HCT116 (cell line): ENCODE measurements around the gene TNRC6B. TPM values are rescaled to one million over a fixed set of nuclear protein-coding genes. Genes with fewer than 3 reads are reported as not detected.

Source experiments
- ATAC-seq: fragments of 200-7000 bp; cut with Tn5 transposase; 2 replicates; pipeline ENCODE4 v1.9.1; 2020; ENCODE audit warnings: mild to moderate bottlenecking, moderate library complexity
- BruUV-seq: library from RNA; stranded (reverse); fragments of 400-500 nt; replicated peaks from 2 replicates; lab custom pipeline; 2021; lab: Mats Ljungman, UMichigan
- CTCF ChIA-PET: fragments of 300-600 bp; sonication (Branson Sonifier 250); formaldehyde crosslinking; loops from one replicate; lab custom pipeline; 2021; ENCODE audit warnings: antibody characterized with exemption; lab: Charles Lee
- POLR2A ChIA-PET: fragments of 300-600, 350-600 bp; sonication (Branson Sonifier 250); formaldehyde crosslinking; loops from one replicate; lab custom pipeline; 2021; ENCODE audit warnings: antibody characterized with exemption; lab: Charles Lee
- RAD21 ChIA-PET, 2 experiments: fragments of 300-600 bp; sonication (Branson Sonifier 250); formaldehyde crosslinking; loops; one replicate each; lab custom pipeline; 2023; ENCODE audit warnings: low total read pairs in 2 of 2; ENCODE audit not compliant: uncharacterized antibody in 2 of 2, unreplicated experiment in 2 of 2, low non-redundant PET in 1 of 2; lab: Charles Lee
- DNase-seq: peaks from one replicate; pipeline ENCODE4 v3.0.0-alpha.2; 2010; ENCODE audit warnings: low read depth, low spot score
- H2AFZ ChIP-seq: fragments of 200-600 bp; shearing (Covaris generic), sonication (generic); 2 replicates; pipeline ENCODE4 v1.6.1; 2017; ENCODE audit warnings: low read depth, mixed run types, mixed read lengths, antibody characterized with exemption, low read length; ENCODE audit not compliant: poor library complexity, severe bottlenecking
- H3K27ac ChIP-seq: 2 replicates; pipeline ENCODE4 v1.5.1; 2012; ENCODE audit warnings: low read depth, low read length
- H3K27me3 ChIP-seq: fragments of 200-600 bp; sonication (generic); 2 replicates; pipeline ENCODE4 v1.6.1; 2016; ENCODE audit warnings: mixed run types, low read length, mixed read lengths; ENCODE audit not compliant: insufficient read depth
- H3K36me3 ChIP-seq, 2 experiments: fragments of 200-500 bp in 1 of 2; fragments of 200-600 bp in 1 of 2; sonication (Bioruptor generic) in 1 of 2; sonication (generic) in 1 of 2; 2 replicates each; pipeline versions ENCODE4 v1.5.1 to v1.6.1; 2014 to 2016; ENCODE audit warnings: low read length in 2 of 2, inconsistent platforms in 1 of 2, mixed read lengths in 1 of 2, mixed run types in 1 of 2; ENCODE audit not compliant: insufficient read depth in 2 of 2, control insufficient read depth in 1 of 2
- H3K4me1 ChIP-seq, 2 experiments: fragments of 200-600 bp in 1 of 2; sonication (generic) in 1 of 2; 2 replicates each; pipeline versions ENCODE4 v1.5.1 to v1.6.1; 2012 to 2017; ENCODE audit warnings: low read length in 2 of 2, inconsistent platforms in 1 of 2, mild to moderate bottlenecking in 1 of 2, mixed read lengths in 1 of 2, mixed run types in 1 of 2, moderate library complexity in 1 of 2; ENCODE audit not compliant: insufficient read depth in 2 of 2, control insufficient read depth in 1 of 2
- H3K4me2 ChIP-seq: fragments of 200-600 bp; sonication (generic); 2 replicates; pipeline ENCODE4 v1.6.1; 2017; ENCODE audit warnings: mixed run types, low read length, mixed read lengths
- H3K4me3 ChIP-seq, 2 experiments: fragments of 200-600 bp in 1 of 2; sonication (generic) in 1 of 2; replicated peaks in 1 of 2; 2 replicates each; pipeline ENCODE4 v1.5.1; 2011 to 2016; ENCODE audit warnings: low read length in 2 of 2, control low read depth in 1 of 2, low read depth in 1 of 2, mild to moderate bottlenecking in 1 of 2, mixed read lengths in 1 of 2, mixed run types in 1 of 2
- H3K79me2 ChIP-seq: fragments of 200-600 bp; sonication (generic); 2 replicates; pipeline ENCODE4 v1.6.1; 2017; ENCODE audit warnings: mild to moderate bottlenecking, mixed run types, low read length, moderate library complexity, mixed read lengths; ENCODE audit not compliant: insufficient read depth
- H3K9ac ChIP-seq: fragments of 200-600 bp; sonication (generic); 2 replicates; pipeline ENCODE4 v1.6.1; 2016; ENCODE audit warnings: low read length, mixed read lengths
- H3K9me2 ChIP-seq: fragments of 200-600 bp; sonication (generic), shearing (Covaris generic); 2 replicates; pipeline ENCODE4 v1.6.1; 2017; ENCODE audit warnings: mixed run types, mild to moderate bottlenecking, moderate library complexity; ENCODE audit not compliant: insufficient read depth
- H3K9me3 ChIP-seq, 2 experiments: fragments of 200-500 bp in 1 of 2; fragments of 200-600 bp in 1 of 2; sonication (Bioruptor generic) in 1 of 2; sonication (generic) in 1 of 2; 2 replicates each; pipeline ENCODE4 v1.6.1; 2014 to 2017; ENCODE audit warnings: low read length in 2 of 2, mixed read lengths in 2 of 2, inconsistent platforms in 1 of 2, low read depth in 1 of 2, mild to moderate bottlenecking in 1 of 2, mixed run types in 1 of 2, moderate library complexity in 1 of 2; ENCODE audit not compliant: control insufficient read depth in 1 of 2, insufficient read depth in 1 of 2
- H4K20me1 ChIP-seq: fragments of 200-600 bp; sonication (generic), shearing (Covaris generic); 2 replicates; pipeline ENCODE4 v1.6.1; 2017; ENCODE audit warnings: mixed run types, mild to moderate bottlenecking, moderate library complexity; ENCODE audit not compliant: insufficient read depth
- POLR2AphosphoS5 ChIP-seq: IDR thresholded peaks from 2 replicates; pipeline ENCODE4 v1.6.1; 2011; ENCODE audit warnings: mild to moderate bottlenecking, low read depth, low read length, moderate library complexity
- YY1 ChIP-seq: IDR thresholded peaks from 2 replicates; pipeline ENCODE4 v1.6.1; 2011; ENCODE audit warnings: low read length, low read depth, moderate library complexity, mild to moderate bottlenecking; ENCODE audit not compliant: insufficient replicate concordance; ENCODE audit errors: extremely low read depth
- ZFX ChIP-seq: fragments of 450-650 bp; IDR thresholded peaks from 2 replicates; pipeline ENCODE4 v1.6.1; 2017
- intact Hi-C: fragments of 100-400 bp; cut with micrococcal nuclease; formaldehyde crosslinking; loops from 2 replicates; pipeline ENCODE4 v1.10.0; 2022
- total RNA-seq: library from RNA; stranded (reverse); gene quantifications from one replicate; pipeline ENCODE4 v1.2.1, GENCODE V29; 2021; ENCODE audit not compliant: unreplicated experiment
- TF ChIP-seq, protein P1 (sequence below): IDR thresholded peaks from 2 replicates; pipeline ENCODE4 v1.6.1; 2011; ENCODE audit warnings: mild to moderate bottlenecking, low read length, moderate library complexity; ENCODE audit not compliant: insufficient replicate concordance; ENCODE audit errors: extremely low read depth
- TF ChIP-seq, protein P2 (sequence below), 3 experiments: fragments of 200-600 bp in 1 of 3; sonication (generic) in 1 of 3; IDR thresholded peaks in 2 of 3; conservative IDR thresholded peaks in 1 of 3; 2 replicates each; pipeline ENCODE4 v1.5.1; 2012 to 2017; ENCODE audit warnings: low read depth in 2 of 3, low read length in 2 of 3, antibody characterized with exemption in 1 of 3, borderline replicate concordance in 1 of 3, control low read depth in 1 of 3, mild to moderate bottlenecking in 1 of 3, mixed read lengths in 1 of 3, mixed run types in 1 of 3, moderate library complexity in 1 of 3; ENCODE audit not compliant: insufficient read depth in 1 of 3

The TNRC6B gene
- total RNA-seq, 1 experiment from 2014 or later, result 29.8 TPM

DNA sequence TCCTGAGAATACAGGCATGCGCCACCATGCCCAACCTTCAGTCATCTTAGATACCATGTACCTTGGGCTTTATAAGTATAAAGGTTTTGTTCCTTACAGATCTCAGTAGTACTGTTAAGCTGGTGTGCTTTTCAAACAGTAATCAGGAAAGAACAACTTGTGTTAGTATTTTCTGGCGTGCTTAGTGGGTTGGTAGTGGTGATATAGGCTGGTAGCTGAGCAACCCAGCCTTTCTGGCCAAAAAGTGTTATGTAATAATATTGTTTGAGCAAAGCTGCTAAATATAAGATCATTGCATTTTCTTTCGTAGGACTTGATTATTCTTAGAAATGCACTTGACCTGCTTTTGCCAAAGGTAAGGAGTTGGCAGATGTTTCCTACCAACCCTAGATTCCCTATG lies 175.0 kb downstream of the TNRC6B start:
- peaks cover 29 to 36% of the 10 kb centered on the region in 2 experiments; a peak in 3 of 4 replicates for H3K36me3 ChIP-seq
- intact Hi-C loops, result no loop called here
- BruUV-seq, result no TSS peak
- TF ChIP-seq, protein P1, sequence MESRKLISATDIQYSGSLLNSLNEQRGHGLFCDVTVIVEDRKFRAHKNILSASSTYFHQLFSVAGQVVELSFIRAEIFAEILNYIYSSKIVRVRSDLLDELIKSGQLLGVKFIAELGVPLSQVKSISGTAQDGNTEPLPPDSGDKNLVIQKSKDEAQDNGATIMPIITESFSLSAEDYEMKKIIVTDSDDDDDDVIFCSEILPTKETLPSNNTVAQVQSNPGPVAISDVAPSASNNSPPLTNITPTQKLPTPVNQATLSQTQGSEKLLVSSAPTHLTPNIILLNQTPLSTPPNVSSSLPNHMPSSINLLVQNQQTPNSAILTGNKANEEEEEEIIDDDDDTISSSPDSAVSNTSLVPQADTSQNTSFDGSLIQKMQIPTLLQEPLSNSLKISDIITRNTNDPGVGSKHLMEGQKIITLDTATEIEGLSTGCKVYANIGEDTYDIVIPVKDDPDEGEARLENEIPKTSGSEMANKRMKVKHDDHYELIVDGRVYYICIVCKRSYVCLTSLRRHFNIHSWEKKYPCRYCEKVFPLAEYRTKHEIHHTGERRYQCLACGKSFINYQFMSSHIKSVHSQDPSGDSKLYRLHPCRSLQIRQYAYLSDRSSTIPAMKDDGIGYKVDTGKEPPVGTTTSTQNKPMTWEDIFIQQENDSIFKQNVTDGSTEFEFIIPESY, result no peak
- no peak for TF ChIP-seq YY1
- TF ChIP-seq ZFX, result no peak
- TF ChIP-seq POLR2AphosphoS5, result no peak
- TF ChIP-seq, protein P2, sequence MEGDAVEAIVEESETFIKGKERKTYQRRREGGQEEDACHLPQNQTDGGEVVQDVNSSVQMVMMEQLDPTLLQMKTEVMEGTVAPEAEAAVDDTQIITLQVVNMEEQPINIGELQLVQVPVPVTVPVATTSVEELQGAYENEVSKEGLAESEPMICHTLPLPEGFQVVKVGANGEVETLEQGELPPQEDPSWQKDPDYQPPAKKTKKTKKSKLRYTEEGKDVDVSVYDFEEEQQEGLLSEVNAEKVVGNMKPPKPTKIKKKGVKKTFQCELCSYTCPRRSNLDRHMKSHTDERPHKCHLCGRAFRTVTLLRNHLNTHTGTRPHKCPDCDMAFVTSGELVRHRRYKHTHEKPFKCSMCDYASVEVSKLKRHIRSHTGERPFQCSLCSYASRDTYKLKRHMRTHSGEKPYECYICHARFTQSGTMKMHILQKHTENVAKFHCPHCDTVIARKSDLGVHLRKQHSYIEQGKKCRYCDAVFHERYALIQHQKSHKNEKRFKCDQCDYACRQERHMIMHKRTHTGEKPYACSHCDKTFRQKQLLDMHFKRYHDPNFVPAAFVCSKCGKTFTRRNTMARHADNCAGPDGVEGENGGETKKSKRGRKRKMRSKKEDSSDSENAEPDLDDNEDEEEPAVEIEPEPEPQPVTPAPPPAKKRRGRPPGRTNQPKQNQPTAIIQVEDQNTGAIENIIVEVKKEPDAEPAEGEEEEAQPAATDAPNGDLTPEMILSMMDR (IDR thresholded peaks at IDR 0.05 in 2 of 3, conservative IDR thresholded peaks at IDR 0.05 in 1 of 3; ENCODE audit: borderline replicate concordance in 1 of 3, insufficient read depth in 1 of 3, low read depth in 2 of 3, low read length in 2 of 3), result no peak
- no peaks in the 10 kb centered on the region for H3K27me3 ChIP-seq
- no peaks in the 10 kb centered on the region for H4K20me1 ChIP-seq
- H3K4me1 ChIP-seq, result peaks cover 3 to 7% of the 10 kb centered on the region in 2 experiments; a peak in 3 of 4 replicates
- no peak overlapping the region for H3K4me3 ChIP-seq
- no peak overlapping the region for H3K4me2 ChIP-seq
- H3K79me2 ChIP-seq, result peaks cover 54% of the 10 kb centered on the region
- no peak for DNase-seq
- H3K9ac ChIP-seq, result no peak overlapping the region
- ATAC-seq, result no peak
- no peaks in the 10 kb centered on the region for H3K9me3 ChIP-seq
- no peak overlapping the region for H2AFZ ChIP-seq
- H3K9me2 ChIP-seq, result no peaks in the 10 kb centered on the region
- ChIA-PET POLR2A (no interaction called here), RAD21 (no interaction called here), CTCF (no interaction called here)
- H3K27ac ChIP-seq, result no peak overlapping the region
